KG1 (cell line): ENCODE measurements around the gene MPPED2.

Experiments
- DNase-seq: peaks from one replicate; lab custom pipeline; 2025; lab: John Stamatoyannopoulos, UW

The MPPED2 gene

GRCh38 chr11:30586251-30587144 is at the start of gene MPPED2:
MPPED2 (minus strand) TSS chr11:30586353; CDS start chr11:30580373, 5,980 bp downstream.
- DNase-seq = no peak

- no peak for DNase-seq
Measured at GRCh38 chr11:30635401-30635989, 49.3 kb upstream of the MPPED2 start.

GRCh38 chr11:30631148-30631547 is 45.0 kb upstream of the MPPED2 start:
- no peak for DNase-seq

GRCh38 chr11:30619767-30620166 is 33.6 kb upstream of the MPPED2 start:
- DNase-seq = no peak

GRCh38 chr11:30617762-30618161 is 31.6 kb upstream of the MPPED2 start:
- DNase-seq = no peak

GRCh38 chr11:30610628-30611027 is 24.5 kb upstream of the MPPED2 start:
- DNase-seq = no peak

GRCh38 chr11:30608534-30608933 is 22.4 kb upstream of the MPPED2 start:
- no peak for DNase-seq

GRCh38 chr11:30605036-30605605 is 19.0 kb upstream of the MPPED2 start:
- no peak for DNase-seq

GRCh38 chr11:30603357-30603756 is 17.2 kb upstream of the MPPED2 start:
- DNase-seq = no peak

- no peak for DNase-seq
Measured at GRCh38 chr11:30596832-30597231, 10.7 kb upstream of the MPPED2 start.

GRCh38 chr11:30595934-30596333 is 9.8 kb upstream of the MPPED2 start:
- no peak for DNase-seq

GRCh38 chr11:30594646-30595411 is 8.7 kb upstream of the MPPED2 start:
- no peak for DNase-seq

- DNase-seq = no peak
Measured at GRCh38 chr11:30587269-30587812, 1.2 kb upstream of the MPPED2 start.

- DNase-seq = no peak
Measured at GRCh38 chr11:30585892-30586250, 282 bp downstream of the MPPED2 start.

- DNase-seq = no peak
Measured at GRCh38 chr11:30585125-30585891, 845 bp downstream of the MPPED2 start.

GRCh38 chr11:30583476-30584280 is 2.5 kb downstream of the MPPED2 start:
- DNase-seq = no peak

GRCh38 chr11:30582726-30583125 is 3.4 kb downstream of the MPPED2 start:
- no peak for DNase-seq

- DNase-seq = no peak
Measured at GRCh38 chr11:30581675-30582074, 4.5 kb downstream of the MPPED2 start.

- no peak for DNase-seq
Measured at GRCh38 chr11:30580573-30580972, 5.6 kb downstream of the MPPED2 start.

GRCh38 chr11:30579415-30580175 is 6.6 kb downstream of the MPPED2 start:
- DNase-seq = no peak
